Measurements from ENCODE around the gene FRS3.
"Not testable (repeated sequence)": the region's sequence is repeated elsewhere in the genome, so short reads cannot be mapped to it uniquely, and the experiment has no call there.

FRS3 gene

GRCh38 chr6:41768545-41769308 lies 11.0 kb downstream of the FRS3 start:
- DNase-seq, result no peak

DNA sequence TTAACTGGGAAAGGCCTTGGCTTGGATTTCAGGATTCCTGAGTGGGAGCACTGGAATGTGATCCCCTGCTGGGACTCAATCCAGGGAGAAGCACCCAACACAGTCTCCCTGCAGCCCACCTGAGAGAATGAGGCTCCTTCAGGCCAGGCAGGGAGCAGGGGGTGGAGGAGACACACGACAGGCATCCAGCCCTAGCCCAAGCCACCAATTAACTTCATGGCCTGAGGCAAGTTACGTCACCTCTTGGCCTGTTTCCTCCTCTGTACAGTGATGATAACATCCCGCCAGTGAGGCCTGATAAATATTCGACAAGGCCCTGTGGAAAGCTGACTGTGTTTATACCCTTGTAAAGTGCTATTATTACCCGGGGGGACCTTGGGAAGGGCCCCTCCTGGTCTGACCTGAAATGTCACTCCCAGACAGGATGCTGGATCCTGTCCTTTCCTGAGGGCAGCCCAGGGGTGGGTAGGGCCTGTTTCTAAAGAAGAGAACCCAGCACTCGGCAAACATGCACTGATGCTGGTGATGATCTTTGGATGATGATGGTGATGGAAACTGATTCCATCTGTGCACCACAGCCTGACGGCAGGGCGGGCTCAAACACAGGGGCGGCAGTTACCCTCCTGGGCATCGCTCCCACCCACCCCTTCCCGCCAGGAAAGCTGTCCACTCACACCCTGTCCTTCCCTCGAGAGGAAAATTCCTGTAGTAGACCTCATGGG lies 12.4 kb downstream of the FRS3 start:
- no peak for DNase-seq

DNA sequence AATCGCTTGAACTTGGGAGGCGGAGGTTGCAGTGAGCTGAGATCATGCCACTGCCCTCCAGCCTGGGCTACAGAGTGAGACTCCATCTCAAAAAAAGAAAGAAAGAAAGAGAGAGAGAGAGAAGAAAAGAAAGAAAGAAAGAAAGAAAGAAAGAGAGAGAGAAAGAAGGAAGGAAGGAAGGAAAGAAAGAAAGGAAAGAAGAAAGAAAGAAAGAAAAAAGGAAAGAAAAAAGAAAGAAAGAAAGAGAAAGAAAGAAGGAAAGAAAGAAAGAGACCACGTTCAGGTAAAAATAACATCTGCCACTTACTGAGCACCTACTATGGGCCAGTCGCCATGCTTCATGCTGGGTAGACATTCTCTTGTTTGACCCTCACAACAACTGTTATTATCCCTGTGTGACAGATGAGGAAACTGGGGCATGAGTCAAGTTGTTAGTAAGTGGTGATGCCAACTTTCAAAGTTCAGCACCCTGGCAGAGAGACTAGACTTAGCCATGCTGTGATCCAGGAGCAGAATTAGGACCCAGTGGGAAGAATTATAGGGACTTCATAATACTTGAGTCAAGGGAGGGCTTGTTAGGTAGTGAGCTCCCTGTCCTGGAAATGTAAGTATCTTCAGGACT lies 13.5 kb downstream of the FRS3 start:
- not testable (repeated sequence) for DNase-seq

- DNase-seq, result no peak
Observed at GRCh38 chr6:41763470-41763869, 16.2 kb downstream of the FRS3 start.

DNA sequence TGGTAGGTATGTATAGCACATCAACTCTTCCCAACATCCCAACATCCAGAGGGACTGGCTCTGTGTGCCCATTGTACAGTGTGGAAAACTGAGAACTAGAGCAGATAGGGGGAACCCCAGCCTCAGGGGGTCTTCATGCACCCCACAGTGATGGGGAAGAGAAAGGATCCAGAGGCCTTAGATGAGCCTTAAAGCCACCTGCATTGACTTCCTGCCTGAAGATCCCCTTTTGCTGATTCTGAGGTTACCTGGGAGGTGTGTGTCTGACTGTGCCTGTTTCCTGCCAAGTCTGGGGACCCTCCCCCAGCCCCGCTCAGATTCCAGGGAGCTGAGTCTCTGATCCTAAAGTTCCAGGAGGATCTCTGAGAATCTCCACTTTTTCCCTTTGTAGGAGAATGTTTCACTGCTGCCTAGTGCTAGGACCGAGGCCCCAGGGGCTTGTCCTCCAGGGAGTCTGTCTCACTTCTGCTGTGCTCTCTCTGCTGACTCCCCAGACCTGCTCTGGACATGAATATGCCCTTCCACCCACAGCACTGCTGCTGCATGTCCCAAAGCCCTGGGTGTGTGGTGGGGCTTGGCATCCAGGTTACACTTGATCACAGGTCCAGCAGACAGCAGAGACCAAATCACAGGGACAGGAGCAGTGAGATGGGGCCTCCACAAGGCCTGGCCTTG lies 19.7 kb downstream of the FRS3 start:
- peak; percentile 18 for DNase-seq

DNA sequence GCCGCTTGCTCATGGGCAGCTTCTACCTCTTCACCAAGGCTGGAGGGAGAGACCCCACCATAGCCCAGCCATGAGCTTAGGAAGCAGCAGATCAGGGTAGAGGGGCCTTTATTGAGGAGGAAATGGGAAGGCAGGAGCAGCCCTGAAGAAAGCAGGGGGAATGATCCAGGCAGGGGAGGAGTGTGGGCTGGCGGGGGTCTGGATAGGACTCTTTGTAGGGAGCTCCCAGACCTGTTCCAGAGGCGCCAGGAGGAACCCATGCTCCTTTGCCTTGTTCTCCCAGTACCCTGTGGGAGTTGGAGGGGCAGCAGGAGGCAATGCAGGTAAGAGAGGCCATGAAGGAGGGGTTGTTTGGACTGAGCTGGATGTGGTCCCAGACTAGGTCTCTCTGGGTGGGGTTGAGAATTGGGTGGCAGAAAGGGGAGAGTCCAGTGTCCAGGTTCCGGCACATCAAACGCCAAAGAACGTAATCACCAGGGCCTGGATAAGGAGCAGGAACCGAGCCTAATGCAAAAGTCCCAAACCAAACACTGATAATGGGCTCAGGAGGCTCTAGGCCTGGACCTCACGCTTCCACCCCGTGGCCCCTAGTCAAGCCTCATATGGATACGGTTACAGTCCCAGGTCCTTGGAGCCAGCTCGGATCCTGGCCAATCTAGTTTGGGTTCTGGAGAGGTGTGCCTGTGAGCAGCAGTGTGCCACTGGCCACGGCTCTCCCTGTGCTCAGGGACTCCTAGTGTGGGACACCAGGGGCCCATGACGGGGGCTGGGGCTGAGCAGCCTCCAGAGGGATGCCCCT lies 20.4 kb downstream of the FRS3 start:
- DNase-seq, result peak; percentile 16

- no peak for DNase-seq
Observed at GRCh38 chr6:41758641-41759035, 21.1 kb downstream of the FRS3 start.

DNA sequence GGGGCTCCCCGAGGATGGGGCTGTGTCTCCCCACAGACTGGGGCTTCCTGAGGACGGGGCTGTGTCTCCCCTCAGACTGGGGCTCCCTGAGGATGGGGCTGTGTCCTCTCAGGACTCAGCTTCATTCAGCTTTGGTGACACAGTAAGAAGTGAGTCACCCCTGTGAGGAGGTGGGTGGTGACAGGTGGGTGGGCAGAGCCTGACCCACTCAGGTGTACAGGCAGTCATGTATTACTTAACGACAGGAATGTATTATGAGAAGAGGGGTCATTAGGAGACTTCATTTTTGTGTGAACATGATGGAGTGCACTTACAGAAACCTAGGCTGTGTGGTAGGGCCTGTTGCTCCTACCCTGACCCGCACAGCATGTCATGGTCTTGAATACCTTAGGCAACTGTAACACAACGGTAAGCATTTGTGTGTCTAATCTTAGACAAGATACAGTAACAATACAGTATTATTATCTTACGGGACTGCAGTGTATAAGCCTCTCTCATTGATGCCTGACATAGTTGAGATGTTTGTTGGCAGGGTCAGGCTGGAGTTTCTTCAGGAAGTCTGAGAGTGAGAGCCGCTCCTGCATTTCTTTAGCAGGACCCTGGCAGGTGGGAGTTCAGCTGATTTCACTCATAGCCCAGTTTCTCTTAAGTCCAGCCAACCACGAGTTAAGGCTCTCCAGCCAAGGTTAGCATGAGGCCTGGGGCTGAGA lies 21.6 kb downstream of the FRS3 start:
- DNase-seq, result no peak

GRCh38 chr6:41757271-41757670 lies 22.4 kb downstream of the FRS3 start:
- no peak for DNase-seq

DNA sequence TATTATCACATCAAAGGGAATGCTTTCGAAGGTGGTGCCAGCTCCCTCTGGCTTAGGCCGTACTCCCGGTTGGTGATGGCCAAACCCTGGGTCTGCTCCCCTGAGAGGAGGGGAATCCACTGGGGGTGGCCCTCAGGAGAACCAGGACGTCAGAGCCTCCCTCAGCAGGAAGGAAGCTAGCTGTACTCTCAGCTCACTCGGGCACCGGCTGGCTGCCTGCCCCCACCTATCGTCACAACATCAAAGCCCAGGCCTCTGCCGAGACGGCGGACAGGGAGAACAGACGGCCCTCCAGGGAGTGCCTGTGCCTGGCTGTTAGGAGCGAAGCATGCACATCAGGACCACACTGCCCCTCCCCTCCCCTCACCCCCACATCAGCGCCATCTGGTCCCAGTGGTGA lies 23.3 kb downstream of the FRS3 start:
- peak; percentile 24 for DNase-seq

DNA sequence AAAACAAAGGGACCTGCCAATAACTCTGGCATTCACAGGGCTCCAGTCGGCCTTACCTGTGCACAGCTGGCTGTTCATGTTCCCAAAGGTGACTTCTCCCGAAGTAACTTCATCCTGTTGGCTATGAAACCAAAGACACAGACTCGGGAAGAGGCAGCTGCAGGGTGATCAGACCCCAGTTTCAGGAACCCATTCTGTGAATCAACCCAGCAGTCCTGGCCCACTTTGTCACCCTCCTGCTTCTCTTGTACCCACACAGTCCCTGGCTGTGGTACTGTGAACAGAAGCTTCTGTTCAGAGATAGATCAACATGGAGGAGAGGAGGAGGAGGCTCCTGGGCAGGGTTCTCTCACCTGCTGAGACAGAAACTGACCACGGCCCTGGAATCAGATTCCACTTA lies 23.8 kb downstream of the FRS3 start:
- no peak for DNase-seq

- DNase-seq, result no peak
Observed at GRCh38 chr6:41750374-41750773, 29.3 kb downstream of the FRS3 start.

GRCh38 chr6:41748542-41748941 lies 31.2 kb downstream of the FRS3 start:
- DNase-seq, result no peak

GRCh38 chr6:41748102-41748477 lies 31.6 kb downstream of the FRS3 start:
- peak; percentile 6 for DNase-seq

DNA sequence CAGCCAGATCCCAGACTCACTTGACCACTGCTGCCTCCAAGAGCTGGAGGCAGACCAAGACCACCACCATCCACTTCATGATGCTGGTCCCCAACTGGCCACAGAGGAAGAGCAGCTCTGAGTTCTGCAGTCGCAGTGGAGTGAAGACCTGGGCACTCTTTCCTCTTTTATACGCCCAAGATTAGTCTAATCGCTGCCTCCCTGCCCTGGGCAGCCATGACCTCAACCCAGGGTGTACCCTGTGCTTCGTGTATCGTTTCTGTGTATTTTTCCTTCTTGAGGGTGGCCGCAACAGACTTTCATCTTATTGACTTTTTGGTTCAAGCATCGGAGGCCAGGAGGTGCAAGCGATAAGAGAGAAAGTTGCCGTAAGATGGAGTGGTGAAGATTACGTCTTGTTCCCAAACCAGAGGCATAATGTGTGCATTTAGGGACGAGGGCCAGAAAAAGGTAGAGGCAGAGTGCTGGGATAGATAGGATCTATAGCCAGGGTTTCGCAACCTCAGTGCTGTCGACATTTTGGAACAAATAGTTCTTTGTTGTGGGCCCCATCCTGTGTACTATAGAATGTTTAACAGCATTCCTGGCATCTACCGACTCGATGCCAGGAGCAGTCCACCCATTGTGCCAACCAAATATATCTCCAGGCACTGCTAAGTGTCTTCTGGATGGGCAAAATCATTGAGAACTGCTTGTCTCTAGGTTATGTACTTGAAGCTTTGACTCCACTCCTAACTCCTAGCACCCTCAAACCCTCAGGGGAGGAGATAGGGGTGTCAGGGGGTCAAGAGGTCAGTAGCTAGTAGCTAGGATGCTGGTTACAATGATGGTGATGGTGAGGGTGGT lies 32.2 kb downstream of the FRS3 start, which contains the start of gene PGC:
Gene PGC, minus strand, starts transcription at position 142 of the 846 bp plus-strand sequence. Its CDS starts 63 bp downstream, at position 79.
- no peak for DNase-seq

GRCh38 chr6:41746107-41746506 lies 33.6 kb downstream of the FRS3 start:
- DNase-seq, result no peak

DNA sequence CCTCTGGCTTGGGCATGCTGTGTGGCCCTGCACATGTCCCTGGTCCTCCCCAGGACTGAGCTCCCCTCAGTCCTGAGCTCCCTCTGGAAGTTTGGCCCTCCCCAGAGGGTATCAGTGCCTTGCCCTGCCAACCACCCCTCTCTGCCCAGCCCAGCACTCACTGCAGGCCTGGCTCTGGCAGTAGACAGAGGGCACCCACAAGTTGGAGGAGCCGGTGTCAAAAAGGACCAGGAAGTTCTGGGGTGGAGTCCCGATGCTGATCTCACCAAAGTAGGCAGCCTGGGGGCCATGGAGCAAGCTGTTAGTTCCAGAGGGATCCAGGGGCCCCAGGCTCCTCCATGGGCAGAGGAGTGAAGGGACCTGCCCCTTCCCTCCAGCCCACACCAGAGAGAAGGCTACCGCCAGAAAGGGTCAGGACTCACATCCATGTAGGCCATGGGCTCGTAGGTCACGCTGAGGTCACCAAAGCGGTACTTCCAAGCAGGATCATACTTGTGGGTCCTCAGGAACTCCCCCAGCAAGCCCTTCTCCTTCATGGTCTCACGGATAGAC lies 35.4 kb downstream of the FRS3 start:
- DNase-seq, result peak; percentile 3

- peak; percentile 17 for DNase-seq
Observed at GRCh38 chr6:41743406-41744235, 36.1 kb downstream of the FRS3 start.

Measured in left hindlimb (tissue), 1 donor.